Measurements from ENCODE around the gene ITGA11. TPM values are rescaled to one million over a fixed set of nuclear protein-coding genes. Genes with fewer than 3 reads are reported as not detected.

ITGA11 gene
- total and polyA plus RNA-seq, 8 donors = 0.19 to 4.1 (median 0.66) TPM

DNA sequence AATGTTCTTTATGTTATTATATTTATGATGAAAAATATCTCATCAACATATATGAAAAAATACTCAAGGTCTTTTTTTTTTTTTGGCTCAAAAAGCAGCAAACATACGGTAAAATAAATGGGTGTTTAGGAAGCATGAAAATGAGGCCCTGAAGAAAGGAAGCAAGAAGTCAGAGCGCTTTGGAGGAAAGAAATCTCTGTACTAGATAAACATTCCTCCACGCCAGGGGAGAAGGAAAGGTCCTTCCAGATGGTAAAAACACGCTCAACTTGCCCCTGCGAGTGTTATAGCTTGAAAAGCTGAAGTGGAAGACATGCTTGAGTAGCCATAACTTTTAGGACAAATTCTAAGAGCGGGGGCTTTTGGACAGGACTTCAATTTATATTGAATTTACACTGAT, 101.5 kb downstream of the ITGA11 start:
- H3K36me3 ChIP-seq = no peaks in the 10 kb centered on the region
- TF ChIP-seq, protein P1, sequence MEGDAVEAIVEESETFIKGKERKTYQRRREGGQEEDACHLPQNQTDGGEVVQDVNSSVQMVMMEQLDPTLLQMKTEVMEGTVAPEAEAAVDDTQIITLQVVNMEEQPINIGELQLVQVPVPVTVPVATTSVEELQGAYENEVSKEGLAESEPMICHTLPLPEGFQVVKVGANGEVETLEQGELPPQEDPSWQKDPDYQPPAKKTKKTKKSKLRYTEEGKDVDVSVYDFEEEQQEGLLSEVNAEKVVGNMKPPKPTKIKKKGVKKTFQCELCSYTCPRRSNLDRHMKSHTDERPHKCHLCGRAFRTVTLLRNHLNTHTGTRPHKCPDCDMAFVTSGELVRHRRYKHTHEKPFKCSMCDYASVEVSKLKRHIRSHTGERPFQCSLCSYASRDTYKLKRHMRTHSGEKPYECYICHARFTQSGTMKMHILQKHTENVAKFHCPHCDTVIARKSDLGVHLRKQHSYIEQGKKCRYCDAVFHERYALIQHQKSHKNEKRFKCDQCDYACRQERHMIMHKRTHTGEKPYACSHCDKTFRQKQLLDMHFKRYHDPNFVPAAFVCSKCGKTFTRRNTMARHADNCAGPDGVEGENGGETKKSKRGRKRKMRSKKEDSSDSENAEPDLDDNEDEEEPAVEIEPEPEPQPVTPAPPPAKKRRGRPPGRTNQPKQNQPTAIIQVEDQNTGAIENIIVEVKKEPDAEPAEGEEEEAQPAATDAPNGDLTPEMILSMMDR (IDR thresholded peaks at IDR 0.05) = no peak
- 55 to 63% methylated on average over 6 of the region's 6 CpGs for WGBS, 2 donors
- no peak overlapping the region for H3K27ac ChIP-seq
- no peaks in the 10 kb centered on the region for H3K27me3 ChIP-seq
- H3K4me3 ChIP-seq = no peak overlapping the region
- no peak for ATAC-seq
- intact Hi-C loops (cut with DNase I) = no loop called here
- no peaks in the 10 kb centered on the region for H3K9me3 ChIP-seq
- FAIRE-seq = no peak
- no peaks in the 10 kb centered on the region for H3K4me1 ChIP-seq
- no peak for DNase-seq

DNA sequence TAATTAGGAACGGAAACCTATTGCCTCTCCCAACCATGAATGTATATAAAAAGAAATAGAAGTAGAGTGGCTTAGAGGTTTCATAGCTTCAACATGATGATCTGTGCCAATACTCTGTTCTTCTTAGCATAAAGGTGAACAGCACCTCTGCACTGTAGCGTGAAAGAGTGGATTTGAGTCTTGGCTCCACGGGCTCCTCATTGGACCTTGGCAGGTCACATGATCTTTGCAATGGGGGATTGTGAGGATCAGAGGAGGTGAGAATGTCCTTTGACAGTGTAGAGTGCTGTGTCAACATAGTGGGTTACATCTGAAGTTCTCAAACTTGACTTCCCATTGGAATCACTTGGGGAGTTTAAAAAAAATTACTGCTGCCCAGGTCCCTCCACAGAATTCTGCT, 103.0 kb downstream of the ITGA11 start:
- Histone ChIP-seq H3K36me3 (no peaks in the 10 kb centered on the region), H3K27me3 (no peaks in the 10 kb centered on the region), H3K4me3 (no peak overlapping the region), H3K27ac (no peak overlapping the region), H3K4me1 (no peaks in the 10 kb centered on the region), H3K9me3 (no peaks in the 10 kb centered on the region)
- DNase-seq (no peak), FAIRE-seq (no peak), ATAC-seq (no peak)
- intact Hi-C loops (cut with DNase I) = no loop called here
- TF ChIP-seq, protein P1 (IDR thresholded peaks at IDR 0.05) = no peak
- WGBS, 2 donors = 83 to 89% methylated on average over 3 of the region's 3 CpGs

DNA sequence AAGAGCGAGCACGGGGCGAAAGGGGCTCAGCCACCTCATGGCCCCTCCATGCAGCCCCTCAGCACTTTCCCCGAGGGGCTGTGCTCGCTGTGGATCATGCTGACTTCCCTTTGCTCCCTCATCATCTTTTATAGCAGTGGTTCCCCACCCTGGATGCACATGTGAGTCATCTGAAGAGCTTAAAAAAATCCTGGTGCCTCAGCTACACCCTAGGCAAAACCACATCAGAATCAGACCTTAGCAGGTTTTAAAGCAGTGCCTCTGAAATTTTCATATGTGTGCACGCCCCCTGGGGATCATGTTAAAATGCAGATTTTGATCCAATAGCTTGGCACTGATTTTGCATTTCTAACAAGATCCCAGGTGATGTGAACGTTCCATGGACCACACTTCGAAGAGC, 103.5 kb downstream of the ITGA11 start:
- intact Hi-C loops (cut with DNase I) = no loop called here
- Histone ChIP-seq H3K27me3 (no peaks in the 10 kb centered on the region), H3K27ac (no peak overlapping the region), H3K4me3 (no peak overlapping the region), H3K4me1 (no peaks in the 10 kb centered on the region), H3K9me3 (no peaks in the 10 kb centered on the region), H3K36me3 (no peaks in the 10 kb centered on the region)
- FAIRE-seq (no peak), ATAC-seq (no peak), DNase-seq (no peak)
- 65% methylated on average over 8 of the region's 8 CpGs for WGBS, 2 donors
- TF ChIP-seq, protein P1 (IDR thresholded peaks at IDR 0.05) = no peak

DNA sequence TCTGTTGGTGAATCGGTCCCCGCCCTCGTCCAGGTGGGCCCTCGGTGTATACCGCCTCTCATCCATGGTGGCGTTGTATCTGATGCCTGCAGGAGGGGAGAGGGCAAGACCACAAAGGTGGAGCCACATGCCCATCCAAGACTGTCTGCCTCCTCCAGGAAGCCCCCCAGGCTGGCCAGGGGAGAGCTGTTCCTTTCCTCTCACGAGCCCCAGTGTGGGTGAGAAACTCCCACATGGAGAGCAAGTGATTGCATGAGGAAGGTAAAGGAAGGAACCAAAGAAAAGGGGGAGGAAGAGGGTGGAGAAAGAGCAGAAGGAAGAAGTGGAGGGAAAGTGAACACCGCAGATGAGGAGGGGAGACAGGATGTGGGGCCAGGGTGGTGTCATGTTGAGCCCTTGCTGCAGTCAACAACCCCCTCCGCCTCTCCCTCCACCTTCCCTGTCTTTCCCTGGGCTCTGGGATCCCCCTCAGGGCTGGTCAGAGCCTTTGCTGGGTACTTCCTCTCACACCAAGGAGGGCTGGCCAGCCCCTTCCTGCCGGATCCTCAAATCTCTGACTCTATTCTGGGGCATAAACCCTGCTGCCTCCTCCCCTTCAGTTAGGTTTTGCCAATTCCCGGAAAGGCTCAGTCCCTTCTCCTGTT, 105.1 kb downstream of the ITGA11 start:
- intact Hi-C loops (cut with DNase I) = no loop called here
- Histone ChIP-seq H3K9me3 (no peaks in the 10 kb centered on the region), H3K36me3 (no peaks in the 10 kb centered on the region), H3K27ac (no peak overlapping the region), H3K4me1 (no peaks in the 10 kb centered on the region), H3K27me3 (no peaks in the 10 kb centered on the region), H3K4me3 (no peak overlapping the region)
- FAIRE-seq (no peak), ATAC-seq (no peak), DNase-seq (no peak)
- 67 to 78% methylated on average over 11 of the region's 11 CpGs for WGBS, 2 donors
- TF ChIP-seq, protein P1 (IDR thresholded peaks at IDR 0.05) = no peak

DNA sequence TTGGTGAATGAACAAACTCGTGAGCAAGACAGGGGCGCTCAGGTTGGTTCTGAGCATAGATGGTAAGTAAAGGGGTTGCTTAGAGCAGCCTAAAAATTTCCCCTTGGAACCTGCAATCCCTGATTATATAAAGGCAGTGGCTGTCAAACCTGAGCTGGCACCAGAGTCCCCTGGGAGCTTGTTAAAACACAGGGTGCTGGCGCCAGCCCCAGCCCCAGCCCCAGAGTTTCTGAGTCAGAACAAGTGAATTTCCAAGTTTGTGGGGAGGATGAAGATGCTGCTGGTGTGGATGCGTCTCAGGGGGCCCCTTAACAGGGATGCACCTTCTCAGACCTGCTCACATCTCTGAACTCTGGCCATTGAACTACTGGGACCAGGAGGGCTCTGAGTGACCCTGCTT, 106.2 kb downstream of the ITGA11 start:
- FAIRE-seq = no peak
- ATAC-seq = no peak
- TF ChIP-seq, protein P1 (IDR thresholded peaks at IDR 0.05) = no peak

More for the DNA sequence above, 106.2 kb downstream of the ITGA11 start:
- H3K4me1 ChIP-seq = no peaks in the 10 kb centered on the region
- 59 to 65% methylated on average over 4 of the region's 4 CpGs for WGBS, 2 donors
- H3K27ac ChIP-seq = no peak overlapping the region
- no peaks in the 10 kb centered on the region for H3K27me3 ChIP-seq
- intact Hi-C loops (cut with DNase I) = no loop called here
- no peaks in the 10 kb centered on the region for H3K9me3 ChIP-seq
- no peak overlapping the region for H3K4me3 ChIP-seq
- no peak for DNase-seq
- no peaks in the 10 kb centered on the region for H3K36me3 ChIP-seq
